Spleen (tissue), 11 donors: ENCODE measurements around the gene FBLN1. TPM values are rescaled to one million over a fixed set of nuclear protein-coding genes. Genes with fewer than 3 reads are reported as not detected.

Source experiments
- DNase-seq: peaks from one replicate; pipeline ENCODE4 v3.0.0-alpha.2; 2020
- H3K27ac ChIP-seq, 8 donors: fragments of 200-600 bp; sonication (generic) in 7 of 8; 1 replicate in 4 of 8; 2 replicates in 4 of 8; pipeline versions ENCODE4 v1.5.0 to v1.8.0; 2016 to 2021; ENCODE audit warnings: inconsistent platforms in 4 of 8, mild to moderate bottlenecking in 4 of 8, moderate library complexity in 1 of 8
- H3K27me3 ChIP-seq, 7 donors: fragments of 200-600 bp; sonication (generic) in 6 of 7; replicated peaks in 1 of 7; 1 replicate in 4 of 7; 2 replicates in 3 of 7; pipeline versions ENCODE4 v1.5.0 to v1.8.0; 2016 to 2021; ENCODE audit warnings: inconsistent platforms in 3 of 7, mild to moderate bottlenecking in 1 of 7
- H3K36me3 ChIP-seq, 6 donors: fragments of 200-600 bp; sonication (generic) in 5 of 6; 1 replicate in 4 of 6; 2 replicates in 2 of 6; pipeline versions ENCODE4 v1.5.0 to v1.8.0; 2016 to 2021; ENCODE audit warnings: inconsistent platforms in 2 of 6
- H3K4me1 ChIP-seq, 6 donors: fragments of 200-600 bp; sonication (generic) in 5 of 6; 1 replicate in 3 of 6; 2 replicates in 3 of 6; pipeline versions ENCODE4 v1.5.0 to v1.8.0; 2016 to 2021; ENCODE audit warnings: inconsistent platforms in 3 of 6
- H3K4me3 ChIP-seq, 8 donors: fragments of 200-600 bp; sonication (generic) in 7 of 8; 1 replicate in 4 of 8; 2 replicates in 4 of 8; pipeline versions ENCODE4 v1.5.0 to v1.8.0; 2016 to 2021; ENCODE audit warnings: inconsistent platforms in 4 of 8, mild to moderate bottlenecking in 4 of 8, moderate library complexity in 2 of 8
- H3K9me3 ChIP-seq, 8 donors: fragments of 200-600 bp; sonication (generic) in 7 of 8; 1 replicate in 4 of 8; 2 replicates in 4 of 8; pipeline versions ENCODE4 v1.5.0 to v1.8.0; 2016 to 2021; ENCODE audit warnings: inconsistent platforms in 4 of 8
- CTCF ChIP-seq, 11 experiments: fragments of 200-600 bp in 7 of 11; fragments of 450-650 bp in 4 of 11; sonication (generic) in 4 of 11; IDR thresholded peaks in 8 of 11; conservative IDR thresholded peaks in 3 of 11; 1 replicate in 7 of 11; 2 replicates in 4 of 11; pipeline versions ENCODE4 v1.4.0 to v1.8.0; 2016 to 2021; ENCODE audit warnings: antibody characterized with exemption in 11 of 11, inconsistent platforms in 4 of 11, mild to moderate bottlenecking in 1 of 11
- POLR2A ChIP-seq, 3 donors: fragments of 450-650 bp; IDR thresholded peaks; one replicate each; pipeline ENCODE4 v1.5.1; 2017; ENCODE audit warnings: antibody characterized with exemption in 3 of 3, mild to moderate bottlenecking in 1 of 3
- POLR2AphosphoS5 ChIP-seq, 3 donors: sonication (generic); formaldehyde crosslinking; IDR thresholded peaks; one replicate each; pipeline ENCODE4 v1.5.1; 2017; ENCODE audit warnings: antibody characterized with exemption in 3 of 3
- WGBS, 5 donors: extraction: QIAGEN DNeasy Blood & Tissue Kit in 3 of 5; methylation state at CpG; one replicate each; pipeline versions ENCODE4 v1.1.5 to v1.1.7; 2013 to 2018; 5-methylcytosine and 5-hydroxymethylcytosine counted together
- intact Hi-C: fragments of 100-400 bp; cut with DNase I; formaldehyde crosslinking; loops from one replicate; pipeline ENCODE4 v1.15.0; 2023; ENCODE audit warnings: low total_unique reads
- polyA plus RNA-seq, 3 donors: library from polyadenylated mRNA; stranded (reverse); fragments of 200-250 nt; gene quantifications; one replicate each; pipeline ENCODE4 v1.2.1, GENCODE V29; 2013
- total RNA-seq, 7 donors: library from RNA; depleted of rRNA in 3 of 7; stranded (reverse); fragments of >200 nt in 3 of 7; fragmentation: NEBNext Ultra II Directional in 4 of 7; extraction: Animal tissue kit (Norgen Biotek cat#: 25700) in 4 of 7; gene quantifications; one replicate each; pipeline versions ENCODE4 v1.1.0 to v1.2.1, GENCODE V29; 2016 to 2021
- donor health status: healthy with polysubstance abuse.
- donor health status: DM: no; HTN: no; CAD: no; lungs with moderate emphysema.
- donor health status: DM: no; HTN: no; CAD: no.
- donor health status: Bipolar disorder and iron deficiency.
- donor health status: healthy.
- donor health status: DM: no; HTN: no; CAD: no.
- donor health status: DM: yes; HTN: yes; CAD: no.

Gene FBLN1
- total and polyA plus RNA-seq, 10 donors, result 1.9 to 20.3 (median 11.0) TPM

GRCh38 chr22:45524157-45524556, 21.5 kb downstream of the FBLN1 start:
- no peaks in the 10 kb centered on the region for H3K4me1 ChIP-seq
- no peak overlapping the region for H3K4me3 ChIP-seq
- 62 to 80% (median 77%) methylated on average over 1 to 6 of the region's 6 CpGs for WGBS, 5 donors
- no peak for TF ChIP-seq POLR2AphosphoS5 (IDR thresholded peaks at IDR 0.05)
- TF ChIP-seq CTCF (IDR thresholded peaks at IDR 0.05 in 8 of 11, conservative IDR thresholded peaks at IDR 0.05 in 3 of 11), result no peak
- TF ChIP-seq POLR2A (IDR thresholded peaks at IDR 0.05), result no peak
- no peaks in the 10 kb centered on the region for H3K36me3 ChIP-seq
- DNase-seq, result no peak
- intact Hi-C loops, result no loop called here
- no peaks in the 10 kb centered on the region for H3K9me3 ChIP-seq
- H3K27me3 ChIP-seq, result peaks cover 0 to 9% (median 0%) of the 10 kb centered on the region in 7 donors
- no peak overlapping the region for H3K27ac ChIP-seq

GRCh38 chr22:45524966-45525365, 22.3 kb downstream of the FBLN1 start:
- no peaks in the 10 kb centered on the region for H3K36me3 ChIP-seq
- no peaks in the 10 kb centered on the region for H3K4me1 ChIP-seq
- H3K27ac ChIP-seq, result no peak overlapping the region
- DNase-seq, result no peak
- H3K27me3 ChIP-seq, result peaks cover 0 to 9% (median 0%) of the 10 kb centered on the region in 7 donors
- intact Hi-C loops, result no loop called here
- no peak overlapping the region for H3K4me3 ChIP-seq
- H3K9me3 ChIP-seq, result no peaks in the 10 kb centered on the region
- 84 to 91% (median 89%) methylated on average over 5 of the region's 5 CpGs for WGBS, 5 donors
- TF ChIP-seq CTCF (IDR thresholded peaks at IDR 0.05 in 8 of 11, conservative IDR thresholded peaks at IDR 0.05 in 3 of 11), result no peak
- TF ChIP-seq POLR2A (IDR thresholded peaks at IDR 0.05), result no peak
- TF ChIP-seq POLR2AphosphoS5 (IDR thresholded peaks at IDR 0.05), result no peak

GRCh38 chr22:45525480-45525879, 22.8 kb downstream of the FBLN1 start:
- H3K27ac ChIP-seq, result no peak overlapping the region
- 81 to 93% (median 89%) methylated on average over 8 to 15 of the region's 15 CpGs for WGBS, 5 donors
- no peak for DNase-seq

GRCh38 chr22:45526281-45526680, 23.6 kb downstream of the FBLN1 start:
- no peak overlapping the region for H3K27ac ChIP-seq
- intact Hi-C loops, result no loop called here
- no peak for DNase-seq
- H3K27me3 ChIP-seq, result peaks cover 0 to 9% (median 0%) of the 10 kb centered on the region in 7 donors
- no peak overlapping the region for H3K4me3 ChIP-seq
- no peak for TF ChIP-seq POLR2AphosphoS5 (IDR thresholded peaks at IDR 0.05)
- TF ChIP-seq CTCF (IDR thresholded peaks at IDR 0.05 in 8 of 11, conservative IDR thresholded peaks at IDR 0.05 in 3 of 11), result no peak
- TF ChIP-seq POLR2A (IDR thresholded peaks at IDR 0.05), result no peak
- H3K4me1 ChIP-seq, result no peaks in the 10 kb centered on the region
- no peaks in the 10 kb centered on the region for H3K36me3 ChIP-seq
- WGBS, 5 donors, result 74 to 89% (median 84%) methylated on average over 5 to 8 of the region's 8 CpGs
- no peaks in the 10 kb centered on the region for H3K9me3 ChIP-seq

More at GRCh38 chr22:45525480-45525879, 22.8 kb downstream of the FBLN1 start:
- TF ChIP-seq POLR2AphosphoS5 (IDR thresholded peaks at IDR 0.05) (no peak), CTCF (IDR thresholded peaks at IDR 0.05 in 8 of 11, conservative IDR thresholded peaks at IDR 0.05 in 3 of 11) (no peak), POLR2A (IDR thresholded peaks at IDR 0.05) (no peak)
- Histone ChIP-seq H3K4me1 (no peaks in the 10 kb centered on the region), H3K4me3 (no peak overlapping the region), H3K9me3 (no peaks in the 10 kb centered on the region), H3K27me3 (peaks cover 0 to 9% (median 0%) of the 10 kb centered on the region in 7 donors), H3K36me3 (no peaks in the 10 kb centered on the region)
- intact Hi-C loops, result no loop called here
